OCI-LY1 (cell line): ENCODE data around the gene RNF114.

ENCODE experiments used
- H2AFZ ChIP-seq: fragments of 200-600 bp; sonication (generic), shearing (Covaris generic); 2 replicates; pipeline ENCODE4 v1.6.0; 2014; ENCODE audit warnings: antibody characterized with exemption, mild to moderate bottlenecking, low read length
- H3F3A ChIP-seq: fragments of 200-600 bp; sonication (generic), shearing (Covaris generic); 2 replicates; pipeline ENCODE4 v1.6.0; 2014; ENCODE audit warnings: mild to moderate bottlenecking, antibody characterized with exemption, low read length, moderate library complexity; ENCODE audit not compliant: insufficient read depth
- H3K27ac ChIP-seq: fragments of 200-600 bp; sonication (generic); 2 replicates; pipeline ENCODE4 v1.5.1; 2014; ENCODE audit warnings: low read length, mixed run types, mild to moderate bottlenecking, low read depth; ENCODE audit not compliant: poor library complexity, severe bottlenecking
- H3K27me3 ChIP-seq: fragments of 200-600 bp; sonication (generic); 2 replicates; pipeline ENCODE4 v1.6.0; 2014; ENCODE audit warnings: antibody characterized with exemption, mild to moderate bottlenecking, low read length, moderate library complexity; ENCODE audit not compliant: insufficient read depth
- H3K36me3 ChIP-seq: fragments of 200-600 bp; sonication (generic); 2 replicates; pipeline ENCODE4 v1.6.1; 2014; ENCODE audit warnings: mild to moderate bottlenecking, antibody characterized with exemption, low read length, moderate library complexity, mixed read lengths; ENCODE audit not compliant: insufficient read depth
- H3K4me1 ChIP-seq: fragments of 200-600 bp; sonication (generic); 2 replicates; pipeline ENCODE4 v1.5.1; 2014; ENCODE audit warnings: mild to moderate bottlenecking, low read length, moderate library complexity; ENCODE audit not compliant: insufficient read depth, severe bottlenecking
- H3K4me2 ChIP-seq: fragments of 200-600 bp; sonication (generic), shearing (Covaris generic); 2 replicates; pipeline ENCODE4 v1.6.1; 2014; ENCODE audit warnings: low read length
- H3K4me3 ChIP-seq: fragments of 200-600 bp; sonication (generic); 2 replicates; pipeline ENCODE4 v1.5.1; 2014; ENCODE audit warnings: low read length, low read depth, mild to moderate bottlenecking, mixed read lengths; ENCODE audit not compliant: poor library complexity, severe bottlenecking
- H3K79me2 ChIP-seq: fragments of 200-600 bp; shearing (Covaris generic); 2 replicates; pipeline ENCODE4 v1.6.1; 2016; ENCODE audit warnings: mixed run types, low read length, mixed read lengths; ENCODE audit not compliant: insufficient read depth
- H3K9ac ChIP-seq: fragments of 200-600 bp; sonication (generic), shearing (Covaris generic); 2 replicates; pipeline ENCODE4 v1.6.1; 2014; ENCODE audit warnings: mild to moderate bottlenecking, low read length, mixed read lengths
- H3K9me2 ChIP-seq: fragments of 200-600 bp; sonication (generic), shearing (Covaris generic); 2 replicates; pipeline ENCODE4 v1.6.1; 2014; ENCODE audit warnings: low read depth, mild to moderate bottlenecking, low read length, mixed read lengths
- H3K9me3 ChIP-seq: fragments of 200-600 bp; shearing (Covaris generic); 2 replicates; pipeline ENCODE4 v1.6.1; 2014; ENCODE audit warnings: low read length, mixed read lengths
- H4K20me1 ChIP-seq: fragments of 200-600 bp; sonication (generic), shearing (Covaris generic); 2 replicates; pipeline ENCODE4 v1.6.0; 2016; ENCODE audit warnings: mild to moderate bottlenecking, low read length; ENCODE audit not compliant: insufficient read depth
- CTCF ChIP-seq: fragments of 200-600 bp; sonication (generic), shearing (Covaris generic); IDR thresholded peaks from 2 replicates; pipeline ENCODE4 v1.5.1; 2017; ENCODE audit warnings: mild to moderate bottlenecking, antibody characterized with exemption, low read length, moderate library complexity, mixed read lengths
- EZH2 ChIP-seq: fragments of 200-600 bp; sonication (generic), shearing (Covaris generic); IDR thresholded peaks from 2 replicates; pipeline ENCODE4 v1.8.0; 2017; ENCODE audit warnings: borderline replicate concordance, mixed run types, mild to moderate bottlenecking, antibody characterized with exemption, low read length, moderate library complexity, mixed read lengths

The RNF114 gene

GRCh38 chr20:49888212-49889000 lies 47.8 kb upstream of the RNF114 start:
- TF ChIP-seq CTCF (peak; percentile 91), EZH2 (no peak)
- peaks cover 60% of the 10 kb centered on the region; the same call in 1 of the 2 replicates for H3K36me3 ChIP-seq

GRCh38 chr20:49889001-49889934 lies 46.9 kb upstream of the RNF114 start:
- Histone ChIP-seq H3K9me2 (no peaks in the 10 kb centered on the region), H3K27me3 (no peaks in the 10 kb centered on the region), H3K4me1 (peaks cover 54% of the 10 kb centered on the region), H3K9me3 (no peaks in the 10 kb centered on the region), H2AFZ (no peak overlapping the region), H3K4me3 (no peak overlapping the region), H3K4me2 (no peak overlapping the region), H3K27ac (peak overlapping the region; percentile 40), H3K36me3 (peaks cover 51% of the 10 kb centered on the region; the same call in 1 of the 2 replicates), H3F3A (0 out of 2 replicates have a peak, but pooled peaks cover 5% of the 10 kb centered on the region), H3K79me2 (no peaks in the 10 kb centered on the region), H4K20me1 (no peaks in the 10 kb centered on the region), H3K9ac (peak overlapping the region; percentile 18; the same call in 1 of the 2 replicates)
- TF ChIP-seq EZH2, result no peak
- TF ChIP-seq CTCF, result no peak

More at GRCh38 chr20:49888212-49889000, 47.8 kb upstream of the RNF114 start:
- Histone ChIP-seq H3K9me3 (no peaks in the 10 kb centered on the region), H3K27me3 (no peaks in the 10 kb centered on the region), H2AFZ (no peak overlapping the region), H4K20me1 (no peaks in the 10 kb centered on the region), H3K4me3 (no peak overlapping the region), H3K79me2 (no peaks in the 10 kb centered on the region), H3F3A (0 out of 2 replicates have a peak, but pooled peaks cover 5% of the 10 kb centered on the region), H3K4me2 (no peak overlapping the region), H3K9me2 (no peaks in the 10 kb centered on the region), H3K4me1 (peaks cover 53% of the 10 kb centered on the region), H3K9ac (peak overlapping the region; percentile 18; the same call in 1 of the 2 replicates), H3K27ac (peak overlapping the region; percentile 66)

- Histone ChIP-seq H3K9me3 (no peaks in the 10 kb centered on the region), H2AFZ (no peak overlapping the region), H3K9ac (no peak overlapping the region), H3K36me3 (peaks cover 45% of the 10 kb centered on the region; the same call in 1 of the 2 replicates), H3K4me3 (no peak overlapping the region), H3K4me1 (peaks cover 48% of the 10 kb centered on the region), H3K9me2 (no peaks in the 10 kb centered on the region), H3K79me2 (no peaks in the 10 kb centered on the region), H4K20me1 (no peaks in the 10 kb centered on the region), H3K4me2 (no peak overlapping the region), H3K27me3 (no peaks in the 10 kb centered on the region), H3K27ac (no peak overlapping the region), H3F3A (0 out of 2 replicates have a peak, but pooled peaks cover 3% of the 10 kb centered on the region)
- peak; percentile 75 for TF ChIP-seq CTCF
- TF ChIP-seq EZH2, result no peak
Measured at GRCh38 chr20:49889935-49890333, 46.3 kb upstream of the RNF114 start.
